HEK293 (cell line): ENCODE measurements around the gene RILPL1.

Source experiments
- GLI2 ChIP-seq: fragments of 450-650 bp; formaldehyde crosslinking; IDR thresholded peaks from 2 replicates; pipeline ENCODE4; 2017; ENCODE audit warnings: missing biosample characterization, missing genetic modification characterization, low read depth, borderline replicate concordance
- HOXC10 ChIP-seq: sonication (generic); formaldehyde crosslinking; IDR thresholded peaks from 2 replicates; pipeline ENCODE4 v1.8.1; 2023; ENCODE audit warnings: mild to moderate bottlenecking, missing genetic modification reagents
- HOXD13 ChIP-seq: sonication (generic); formaldehyde crosslinking; IDR thresholded peaks from 2 replicates; pipeline ENCODE4 v1.8.0; 2022; ENCODE audit warnings: missing genetic modification reagents, borderline replicate concordance
- KLF8 ChIP-seq: fragments of 450-650 bp; formaldehyde crosslinking; IDR thresholded peaks from 2 replicates; pipeline ENCODE4 v1.5.1; 2016; ENCODE audit warnings: missing biosample characterization, missing genetic modification characterization
- KLF9 ChIP-seq: fragments of 450-650 bp; formaldehyde crosslinking; IDR thresholded peaks from 2 replicates; pipeline ENCODE4 v1.5.1; 2016; ENCODE audit warnings: missing biosample characterization, missing genetic modification characterization, low read depth
- OSR2 ChIP-seq: fragments of 450-650 bp; formaldehyde crosslinking; IDR thresholded peaks from 2 replicates; pipeline ENCODE4 v1.5.1; 2016; ENCODE audit warnings: missing biosample characterization, missing genetic modification characterization
- RBAK ChIP-seq: fragments of 450-650 bp; formaldehyde crosslinking; IDR thresholded peaks from 2 replicates; pipeline ENCODE4 v1.5.1; 2016; ENCODE audit warnings: missing biosample characterization, missing genetic modification characterization
- TCF7L2 ChIP-seq: IDR thresholded peaks from 2 replicates; pipeline ENCODE4 v1.6.1; 2011; ENCODE audit warnings: low read depth, mild to moderate bottlenecking, inconsistent platforms, low read length, moderate library complexity, borderline replicate concordance
- TRIM28 ChIP-seq: IDR thresholded peaks from 2 replicates; pipeline ENCODE4 v1.6.1; 2011; ENCODE audit warnings: low read length, control low read depth, borderline replicate concordance
- ZBTB20 ChIP-seq: fragments of 450-650 bp; formaldehyde crosslinking; IDR thresholded peaks from 2 replicates; pipeline ENCODE4 v1.5.1; 2016; ENCODE audit warnings: missing biosample characterization, missing genetic modification characterization
- ZBTB48 ChIP-seq: fragments of 450-650 bp; formaldehyde crosslinking; IDR thresholded peaks from 2 replicates; pipeline ENCODE4 v1.5.1; 2016; ENCODE audit warnings: missing biosample characterization, missing genetic modification characterization
- ZBTB8A ChIP-seq: fragments of 450-650 bp; formaldehyde crosslinking; IDR thresholded peaks from 2 replicates; pipeline ENCODE4 v1.5.1; 2016; ENCODE audit warnings: missing biosample characterization, missing genetic modification characterization
- ZNF155 ChIP-seq: fragments of 450-650 bp; formaldehyde crosslinking; IDR thresholded peaks from 2 replicates; pipeline ENCODE4 v1.5.1; 2016; ENCODE audit warnings: missing biosample characterization, missing genetic modification characterization
- ZNF16 ChIP-seq: fragments of 450-650 bp; formaldehyde crosslinking; IDR thresholded peaks from 2 replicates; pipeline ENCODE4 v1.5.1; 2016; ENCODE audit warnings: low read depth, missing biosample characterization, missing genetic modification characterization
- ZNF202 ChIP-seq: fragments of 450-650 bp; formaldehyde crosslinking; IDR thresholded peaks from 2 replicates; pipeline ENCODE4 v1.5.1; 2016; ENCODE audit warnings: missing biosample characterization, missing genetic modification characterization, borderline replicate concordance
- ZNF211 ChIP-seq: fragments of 450-650 bp; formaldehyde crosslinking; IDR thresholded peaks from 2 replicates; pipeline ENCODE4 v1.5.1; 2016; ENCODE audit warnings: low read depth, missing biosample characterization, missing genetic modification characterization
- ZNF214 ChIP-seq: fragments of 450-650 bp; formaldehyde crosslinking; IDR thresholded peaks from 2 replicates; pipeline ENCODE4 v1.5.1; 2017; ENCODE audit warnings: missing biosample characterization, mild to moderate bottlenecking, missing genetic modification characterization, borderline replicate concordance
- ZNF280D ChIP-seq: fragments of 450-650 bp; formaldehyde crosslinking; IDR thresholded peaks from 2 replicates; pipeline ENCODE4 v1.5.1; 2016; ENCODE audit warnings: missing biosample characterization, missing genetic modification characterization
- ZNF335 ChIP-seq: fragments of 450-650 bp; formaldehyde crosslinking; conservative IDR thresholded peaks from 2 replicates; pipeline ENCODE4 v1.5.1; 2016; ENCODE audit warnings: missing biosample characterization, missing genetic modification characterization
- ZNF341 ChIP-seq: fragments of 450-650 bp; formaldehyde crosslinking; IDR thresholded peaks from 2 replicates; pipeline ENCODE4; 2016; ENCODE audit warnings: low read depth, missing biosample characterization, missing genetic modification characterization
- ZNF394 ChIP-seq: fragments of 450-650 bp; formaldehyde crosslinking; IDR thresholded peaks from 2 replicates; pipeline ENCODE4 v1.5.1; 2016; ENCODE audit warnings: missing biosample characterization, missing genetic modification characterization, mild to moderate bottlenecking, moderate library complexity, borderline replicate concordance
- ZNF426 ChIP-seq: fragments of 450-650 bp; formaldehyde crosslinking; IDR thresholded peaks from 2 replicates; pipeline ENCODE4 v1.5.1; 2017; ENCODE audit warnings: missing biosample characterization, missing genetic modification characterization, mild to moderate bottlenecking, inconsistent platforms, moderate library complexity
- ZNF433 ChIP-seq: fragments of 450-650 bp; formaldehyde crosslinking; IDR thresholded peaks from 2 replicates; pipeline ENCODE4 v1.5.1; 2016; ENCODE audit warnings: missing biosample characterization, missing genetic modification characterization, low read depth
- ZNF473 ChIP-seq: fragments of 450-650 bp; formaldehyde crosslinking; IDR thresholded peaks from 2 replicates; pipeline ENCODE4 v1.5.1; 2017; ENCODE audit warnings: missing biosample characterization, missing genetic modification characterization
- ZNF521 ChIP-seq: fragments of 450-650 bp; formaldehyde crosslinking; IDR thresholded peaks from 2 replicates; pipeline ENCODE4 v1.5.1; 2017; ENCODE audit warnings: missing biosample characterization, mild to moderate bottlenecking, missing genetic modification characterization
- ZNF530 ChIP-seq: fragments of 450-650 bp; formaldehyde crosslinking; IDR thresholded peaks from 2 replicates; pipeline ENCODE4 v1.5.1; 2016; ENCODE audit warnings: low read depth, missing biosample characterization, missing genetic modification characterization
- ZNF558 ChIP-seq: fragments of 450-650 bp; formaldehyde crosslinking; IDR thresholded peaks from 2 replicates; pipeline ENCODE4 v1.5.1; 2016; ENCODE audit warnings: missing biosample characterization, missing genetic modification characterization
- ZNF600 ChIP-seq: fragments of 450-650 bp; formaldehyde crosslinking; IDR thresholded peaks from 2 replicates; pipeline ENCODE4 v1.5.1; 2016; ENCODE audit warnings: missing biosample characterization, missing genetic modification characterization
- ZNF654 ChIP-seq: fragments of 450-650 bp; formaldehyde crosslinking; IDR thresholded peaks from 2 replicates; pipeline ENCODE4 v1.5.1; 2016; ENCODE audit warnings: low read depth, missing biosample characterization, missing genetic modification characterization
- ZNF660 ChIP-seq: fragments of 450-650 bp; IDR thresholded peaks from 2 replicates; pipeline ENCODE4 v1.5.1; 2018; ENCODE audit warnings: missing biosample characterization, mild to moderate bottlenecking, missing genetic modification characterization
- ZNF670 ChIP-seq: fragments of 450-650 bp; formaldehyde crosslinking; IDR thresholded peaks from 2 replicates; pipeline ENCODE4 v1.5.1; 2016; ENCODE audit warnings: missing biosample characterization, missing genetic modification characterization, low read depth
- ZNF707 ChIP-seq: fragments of 450-650 bp; formaldehyde crosslinking; IDR thresholded peaks from 2 replicates; pipeline ENCODE4 v1.5.1; 2016; ENCODE audit warnings: missing biosample characterization, missing genetic modification characterization
- ZNF768 ChIP-seq: fragments of 450-650 bp; formaldehyde crosslinking; IDR thresholded peaks from 2 replicates; pipeline ENCODE4 v1.5.1; 2018; ENCODE audit warnings: missing biosample characterization, mild to moderate bottlenecking, missing genetic modification characterization
- ZNF843 ChIP-seq: fragments of 450-650 bp; formaldehyde crosslinking; IDR thresholded peaks from 2 replicates; pipeline ENCODE4 v1.5.1; 2016; ENCODE audit warnings: missing biosample characterization, missing genetic modification characterization
- TF ChIP-seq, protein P1 (sequence below): fragments of 450-650 bp; formaldehyde crosslinking; IDR thresholded peaks from 2 replicates; pipeline ENCODE4 v1.5.1; 2016; ENCODE audit warnings: missing biosample characterization, missing genetic modification characterization
- TF ChIP-seq, protein P2 (sequence below): fragments of 450-650 bp; formaldehyde crosslinking; IDR thresholded peaks from 2 replicates; pipeline ENCODE4 v1.5.1; 2016; ENCODE audit warnings: missing biosample characterization, missing genetic modification characterization

RILPL1 gene

DNA sequence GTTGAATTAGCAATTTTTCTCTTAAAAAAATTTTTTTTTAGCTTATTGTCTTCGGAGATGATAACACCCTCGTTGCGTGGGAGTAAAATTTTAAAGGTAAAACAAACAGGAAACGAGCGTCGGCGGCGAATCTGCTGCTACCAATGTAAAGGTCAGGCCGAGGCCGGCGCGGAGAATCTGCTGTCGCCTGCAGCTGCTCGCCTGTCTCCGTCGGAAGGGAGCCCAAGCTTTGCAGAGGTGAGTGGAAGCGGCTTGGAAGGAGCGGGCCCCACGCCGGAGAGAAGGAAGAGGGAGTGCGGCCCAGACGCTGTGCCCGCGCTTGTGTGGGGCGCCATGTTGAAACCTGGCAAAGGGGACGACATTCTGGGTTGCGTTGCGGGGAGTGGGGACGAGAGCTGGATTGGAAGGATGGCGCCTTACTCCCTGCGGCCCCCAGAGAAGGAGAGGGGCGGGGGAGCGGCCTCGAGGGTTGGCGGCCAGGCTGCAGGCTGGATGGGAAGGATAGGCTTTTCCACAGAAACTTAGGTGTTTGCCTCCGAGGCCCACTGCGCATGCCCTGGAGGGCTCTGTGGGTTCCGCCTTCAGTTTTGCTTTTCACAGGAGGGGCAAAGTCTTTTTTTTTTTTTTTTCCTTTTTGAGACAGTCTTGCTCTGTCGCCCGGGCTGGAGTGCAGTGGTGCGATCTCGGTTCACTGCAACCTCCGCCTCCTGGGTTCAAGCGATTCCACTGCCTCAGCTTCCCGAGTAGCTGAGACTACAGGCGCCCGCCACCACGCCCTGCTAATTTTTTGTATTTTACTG lies 75.3 kb downstream of the RILPL1 start, which contains the start of gene SNRNP35 (continued):
- TF ChIP-seq ZNF202 (tag by site-specific recombination) (no peak), ZNF530 (tag by site-specific recombination) (no peak), ZNF394 (tag by site-specific recombination) (peak; percentile 97), ZNF155 (no peak), ZNF426 (tag by site-specific recombination) (no peak), ZNF654 (tag by site-specific recombination) (peak; percentile 9; the same call in 1 of the 2 replicates), ZNF843 (0 out of 2 replicates have a peak, but pooled peaks have one; percentile 46), KLF8 (tag by site-specific recombination) (peak; percentile 88), ZNF670 (tag by site-specific recombination) (no peak), OSR2 (tag by site-specific recombination) (peak; percentile 76), KLF9 (tag by site-specific recombination) (peak; percentile 25; the same call in 1 of the 2 replicates), ZNF768 (no peak), TRIM28 (peak; percentile 56; the same call in 1 of the 2 replicates), RBAK (tag by site-specific recombination) (no peak), ZNF473 (tag by site-specific recombination) (no peak), ZNF341 (tag by site-specific recombination) (peak; percentile 99), ZNF335 (peak; percentile 87), ZNF660 (tag by site-specific recombination) (peak; percentile 98), ZNF214 (tag by site-specific recombination) (no peak), ZBTB48 (peak; percentile 100), ZNF280D (tag by site-specific recombination) (peak; percentile 52; the same call in 1 of the 2 replicates), ZNF558 (peak; percentile 49; the same call in 1 of the 2 replicates), ZNF433 (tag by site-specific recombination) (no peak), ZNF521 (tag by site-specific recombination) (no peak), HOXD13 (CRISPR knock-in tag) (peak; percentile 63; the same call in 1 of the 2 replicates), ZNF16 (tag by site-specific recombination) (0 out of 2 replicates have a peak, but pooled peaks have one; percentile 50), ZNF707 (peak; percentile 20; the same call in 1 of the 2 replicates), ZBTB8A (tag by site-specific recombination) (peak; percentile 89), TCF7L2 (no peak), HOXC10 (CRISPR knock-in tag) (no peak), ZNF211 (tag by site-specific recombination) (no peak), ZBTB20 (tag by site-specific recombination) (peak; percentile 92), GLI2 (no peak), ZNF600 (tag by site-specific recombination) (peak; percentile 88)
- TF ChIP-seq, protein P1, sequence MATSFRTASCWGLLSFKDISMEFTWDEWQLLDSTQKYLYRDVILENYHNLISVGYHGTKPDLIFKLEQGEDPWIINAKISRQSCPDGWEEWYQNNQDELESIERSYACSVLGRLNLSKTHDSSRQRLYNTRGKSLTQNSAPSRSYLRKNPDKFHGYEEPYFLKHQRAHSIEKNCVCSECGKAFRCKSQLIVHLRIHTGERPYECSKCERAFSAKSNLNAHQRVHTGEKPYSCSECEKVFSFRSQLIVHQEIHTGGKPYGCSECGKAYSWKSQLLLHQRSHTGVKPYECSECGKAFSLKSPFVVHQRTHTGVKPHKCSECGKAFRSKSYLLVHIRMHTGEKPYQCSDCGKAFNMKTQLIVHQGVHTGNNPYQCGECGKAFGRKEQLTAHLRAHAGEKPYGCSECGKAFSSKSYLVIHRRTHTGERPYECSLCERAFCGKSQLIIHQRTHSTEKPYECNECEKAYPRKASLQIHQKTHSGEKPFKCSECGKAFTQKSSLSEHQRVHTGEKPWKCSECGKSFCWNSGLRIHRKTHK (tag by site-specific recombination), result no peak
- TF ChIP-seq, protein P2, sequence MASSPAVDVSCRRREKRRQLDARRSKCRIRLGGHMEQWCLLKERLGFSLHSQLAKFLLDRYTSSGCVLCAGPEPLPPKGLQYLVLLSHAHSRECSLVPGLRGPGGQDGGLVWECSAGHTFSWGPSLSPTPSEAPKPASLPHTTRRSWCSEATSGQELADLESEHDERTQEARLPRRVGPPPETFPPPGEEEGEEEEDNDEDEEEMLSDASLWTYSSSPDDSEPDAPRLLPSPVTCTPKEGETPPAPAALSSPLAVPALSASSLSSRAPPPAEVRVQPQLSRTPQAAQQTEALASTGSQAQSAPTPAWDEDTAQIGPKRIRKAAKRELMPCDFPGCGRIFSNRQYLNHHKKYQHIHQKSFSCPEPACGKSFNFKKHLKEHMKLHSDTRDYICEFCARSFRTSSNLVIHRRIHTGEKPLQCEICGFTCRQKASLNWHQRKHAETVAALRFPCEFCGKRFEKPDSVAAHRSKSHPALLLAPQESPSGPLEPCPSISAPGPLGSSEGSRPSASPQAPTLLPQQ (tag by site-specific recombination), result peak; percentile 99
